Measurements from ENCODE around the gene ZSCAN30. TPM values are rescaled to one million over a fixed set of nuclear protein-coding genes. Genes with fewer than 3 reads are reported as not detected.

Gene ZSCAN30
- total and polyA plus RNA-seq, 10 of the 15 experiments (the other 5 are each of a cell fraction or from before 2014, with no cell fraction given): 2.7 to 15.7 (median 11.2) TPM

- TF ChIP-seq E2F8 (IDR thresholded peaks at IDR 0.05; ENCODE audit: low read depth, partially characterized antibody) (no peak), NR2C2 (IDR thresholded peaks at IDR 0.05; ENCODE audit: borderline replicate concordance, control insufficient read depth, insufficient read length, low read depth) (no peak), IRF4 (IDR thresholded peaks at IDR 0.05; ENCODE audit: low read depth, low read length) (no peak), PKNOX1 (IDR thresholded peaks at IDR 0.05) (no peak), POLR2AphosphoS2 (IDR thresholded peaks at IDR 0.05; ENCODE audit: low read depth, low read length) (no peak)
Observed at GRCh38 chr18:35283923-35284794, 5.9 kb downstream of the ZSCAN30 start (continued).

- in situ Hi-C loops (cut with MboI) (no loop called here), intact Hi-C loops (cut with micrococcal nuclease; ENCODE audit: unreplicated experiment) (no loop called here)
- no peak overlapping the region for H3K4me2 ChIP-seq (ENCODE audit: control insufficient read depth, insufficient read depth)
- BruUV-seq (replicated peaks): no TSS peak
- SMC1A ChIA-PET (ENCODE audit: uncharacterized antibody, unreplicated experiment): no interaction called here
- 87% methylated on average over 1 of the region's 1 CpG for WGBS (ENCODE audit: insufficient coverage, insufficient replicate concordance, low lambda C conversion rate, missing lambda C conversion rate)
- no peak overlapping the region for H3K9ac ChIP-seq (ENCODE audit: control insufficient read depth, insufficient read depth, low read length)
- ATAC-seq: no peak
- no peak for FAIRE-seq
- H4K20me1 ChIP-seq (ENCODE audit: control insufficient read depth, insufficient read depth): no peaks in the 10 kb centered on the region
- TF ChIP-seq MEF2B (IDR thresholded peaks at IDR 0.05; ENCODE audit: partially characterized antibody, poor library complexity, severe bottlenecking) (no peak), ZSCAN29 (IDR thresholded peaks at IDR 0.05) (no peak), CHD2 (IDR thresholded peaks at IDR 0.05; ENCODE audit: borderline replicate concordance, low read depth, low read length) (no peak), RFX5 (IDR thresholded peaks at IDR 0.05; ENCODE audit: low read depth, low read length) (no peak)
- POLR2A ChIA-PET: no interaction called here
- H3K9me3 ChIP-seq (replicated peaks; ENCODE audit: control insufficient read depth, insufficient read depth, low read length): peaks cover 26% of the 10 kb centered on the region
- no peaks in the 10 kb centered on the region for H3K4me1 ChIP-seq (ENCODE audit: control insufficient read depth, insufficient read depth, low read length)
- DNase-seq (ENCODE audit: low read depth, low spot score): no peak
- no peak overlapping the region for H3K27ac ChIP-seq (ENCODE audit: control insufficient read depth, insufficient read depth)
- no peak overlapping the region for H2AFZ ChIP-seq (ENCODE audit: control insufficient read depth, low read depth, low read length)
- no peaks in the 10 kb centered on the region for H3K79me2 ChIP-seq (ENCODE audit: control insufficient read depth, insufficient read depth, low read length)
- no peaks in the 10 kb centered on the region for H3K27me3 ChIP-seq (replicated peaks in 1 of 2; ENCODE audit: control insufficient read depth in 2 of 2, insufficient read depth in 2 of 2, low read length in 1 of 2)
- CTCF ChIA-PET: no interaction called here
- no peak overlapping the region for H3K4me3 ChIP-seq
- peaks cover 2 to 8% of the 10 kb centered on the region in 2 experiments; a peak in 2 of 4 replicates for H3K36me3 ChIP-seq (ENCODE audit: control insufficient read depth in 2 of 2, insufficient read depth in 2 of 2, low read length in 1 of 2)
- RAD21 ChIA-PET (ENCODE audit: unreplicated experiment): no interaction called here
Observed at GRCh38 chr18:35282353-35282752, 7.7 kb downstream of the ZSCAN30 start.

All from GM12878 (cell line).